ENCODE measurements around the gene EFNA4. TPM values are rescaled to one million over a fixed set of nuclear protein-coding genes. Genes with fewer than 3 reads are reported as not detected.

Gene EFNA4
- total and polyA plus RNA-seq, 2 of the 8 experiments (the other 6 are each of a cell fraction or from before 2014, with no cell fraction given) = 21.9 to 23.9 TPM

DNA sequence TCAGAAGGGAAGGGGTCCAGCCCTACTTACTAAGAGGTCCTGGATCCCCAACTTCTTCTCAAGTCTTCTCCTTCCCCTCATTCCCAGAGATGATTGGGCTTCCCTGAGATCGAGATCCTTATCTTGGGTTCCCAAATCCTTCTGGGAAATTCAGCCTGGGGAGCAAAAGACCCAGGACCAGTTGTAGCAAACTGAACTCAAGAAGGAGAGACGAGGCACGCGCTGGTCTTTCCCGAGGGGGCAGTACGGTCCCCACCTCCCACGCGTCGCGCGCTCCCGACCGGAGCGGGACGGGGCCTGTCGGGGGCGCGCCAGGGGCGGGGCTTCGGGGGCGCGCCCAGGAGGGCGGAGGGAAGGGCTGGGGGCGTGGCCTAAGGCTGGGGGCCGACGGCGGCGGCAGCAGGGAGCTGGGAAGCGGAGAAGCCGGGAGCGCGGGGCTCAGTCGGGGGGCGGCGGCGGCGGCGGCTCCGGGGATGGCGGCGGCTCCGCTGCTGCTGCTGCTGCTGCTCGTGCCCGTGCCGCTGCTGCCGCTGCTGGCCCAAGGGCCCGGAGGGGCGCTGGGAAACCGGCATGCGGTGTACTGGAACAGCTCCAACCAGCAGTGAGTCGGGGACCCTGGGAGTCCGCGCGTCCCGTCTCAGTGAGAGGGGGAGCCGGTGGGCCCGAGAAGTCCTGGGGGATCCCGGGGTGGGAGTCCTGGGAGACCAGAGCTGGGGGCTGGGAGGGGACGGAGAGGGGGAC, 15.1 kb downstream of the EFNA4 start, which contains the start of gene EFNA3 (continued):
- TF ChIP-seq, protein P1, sequence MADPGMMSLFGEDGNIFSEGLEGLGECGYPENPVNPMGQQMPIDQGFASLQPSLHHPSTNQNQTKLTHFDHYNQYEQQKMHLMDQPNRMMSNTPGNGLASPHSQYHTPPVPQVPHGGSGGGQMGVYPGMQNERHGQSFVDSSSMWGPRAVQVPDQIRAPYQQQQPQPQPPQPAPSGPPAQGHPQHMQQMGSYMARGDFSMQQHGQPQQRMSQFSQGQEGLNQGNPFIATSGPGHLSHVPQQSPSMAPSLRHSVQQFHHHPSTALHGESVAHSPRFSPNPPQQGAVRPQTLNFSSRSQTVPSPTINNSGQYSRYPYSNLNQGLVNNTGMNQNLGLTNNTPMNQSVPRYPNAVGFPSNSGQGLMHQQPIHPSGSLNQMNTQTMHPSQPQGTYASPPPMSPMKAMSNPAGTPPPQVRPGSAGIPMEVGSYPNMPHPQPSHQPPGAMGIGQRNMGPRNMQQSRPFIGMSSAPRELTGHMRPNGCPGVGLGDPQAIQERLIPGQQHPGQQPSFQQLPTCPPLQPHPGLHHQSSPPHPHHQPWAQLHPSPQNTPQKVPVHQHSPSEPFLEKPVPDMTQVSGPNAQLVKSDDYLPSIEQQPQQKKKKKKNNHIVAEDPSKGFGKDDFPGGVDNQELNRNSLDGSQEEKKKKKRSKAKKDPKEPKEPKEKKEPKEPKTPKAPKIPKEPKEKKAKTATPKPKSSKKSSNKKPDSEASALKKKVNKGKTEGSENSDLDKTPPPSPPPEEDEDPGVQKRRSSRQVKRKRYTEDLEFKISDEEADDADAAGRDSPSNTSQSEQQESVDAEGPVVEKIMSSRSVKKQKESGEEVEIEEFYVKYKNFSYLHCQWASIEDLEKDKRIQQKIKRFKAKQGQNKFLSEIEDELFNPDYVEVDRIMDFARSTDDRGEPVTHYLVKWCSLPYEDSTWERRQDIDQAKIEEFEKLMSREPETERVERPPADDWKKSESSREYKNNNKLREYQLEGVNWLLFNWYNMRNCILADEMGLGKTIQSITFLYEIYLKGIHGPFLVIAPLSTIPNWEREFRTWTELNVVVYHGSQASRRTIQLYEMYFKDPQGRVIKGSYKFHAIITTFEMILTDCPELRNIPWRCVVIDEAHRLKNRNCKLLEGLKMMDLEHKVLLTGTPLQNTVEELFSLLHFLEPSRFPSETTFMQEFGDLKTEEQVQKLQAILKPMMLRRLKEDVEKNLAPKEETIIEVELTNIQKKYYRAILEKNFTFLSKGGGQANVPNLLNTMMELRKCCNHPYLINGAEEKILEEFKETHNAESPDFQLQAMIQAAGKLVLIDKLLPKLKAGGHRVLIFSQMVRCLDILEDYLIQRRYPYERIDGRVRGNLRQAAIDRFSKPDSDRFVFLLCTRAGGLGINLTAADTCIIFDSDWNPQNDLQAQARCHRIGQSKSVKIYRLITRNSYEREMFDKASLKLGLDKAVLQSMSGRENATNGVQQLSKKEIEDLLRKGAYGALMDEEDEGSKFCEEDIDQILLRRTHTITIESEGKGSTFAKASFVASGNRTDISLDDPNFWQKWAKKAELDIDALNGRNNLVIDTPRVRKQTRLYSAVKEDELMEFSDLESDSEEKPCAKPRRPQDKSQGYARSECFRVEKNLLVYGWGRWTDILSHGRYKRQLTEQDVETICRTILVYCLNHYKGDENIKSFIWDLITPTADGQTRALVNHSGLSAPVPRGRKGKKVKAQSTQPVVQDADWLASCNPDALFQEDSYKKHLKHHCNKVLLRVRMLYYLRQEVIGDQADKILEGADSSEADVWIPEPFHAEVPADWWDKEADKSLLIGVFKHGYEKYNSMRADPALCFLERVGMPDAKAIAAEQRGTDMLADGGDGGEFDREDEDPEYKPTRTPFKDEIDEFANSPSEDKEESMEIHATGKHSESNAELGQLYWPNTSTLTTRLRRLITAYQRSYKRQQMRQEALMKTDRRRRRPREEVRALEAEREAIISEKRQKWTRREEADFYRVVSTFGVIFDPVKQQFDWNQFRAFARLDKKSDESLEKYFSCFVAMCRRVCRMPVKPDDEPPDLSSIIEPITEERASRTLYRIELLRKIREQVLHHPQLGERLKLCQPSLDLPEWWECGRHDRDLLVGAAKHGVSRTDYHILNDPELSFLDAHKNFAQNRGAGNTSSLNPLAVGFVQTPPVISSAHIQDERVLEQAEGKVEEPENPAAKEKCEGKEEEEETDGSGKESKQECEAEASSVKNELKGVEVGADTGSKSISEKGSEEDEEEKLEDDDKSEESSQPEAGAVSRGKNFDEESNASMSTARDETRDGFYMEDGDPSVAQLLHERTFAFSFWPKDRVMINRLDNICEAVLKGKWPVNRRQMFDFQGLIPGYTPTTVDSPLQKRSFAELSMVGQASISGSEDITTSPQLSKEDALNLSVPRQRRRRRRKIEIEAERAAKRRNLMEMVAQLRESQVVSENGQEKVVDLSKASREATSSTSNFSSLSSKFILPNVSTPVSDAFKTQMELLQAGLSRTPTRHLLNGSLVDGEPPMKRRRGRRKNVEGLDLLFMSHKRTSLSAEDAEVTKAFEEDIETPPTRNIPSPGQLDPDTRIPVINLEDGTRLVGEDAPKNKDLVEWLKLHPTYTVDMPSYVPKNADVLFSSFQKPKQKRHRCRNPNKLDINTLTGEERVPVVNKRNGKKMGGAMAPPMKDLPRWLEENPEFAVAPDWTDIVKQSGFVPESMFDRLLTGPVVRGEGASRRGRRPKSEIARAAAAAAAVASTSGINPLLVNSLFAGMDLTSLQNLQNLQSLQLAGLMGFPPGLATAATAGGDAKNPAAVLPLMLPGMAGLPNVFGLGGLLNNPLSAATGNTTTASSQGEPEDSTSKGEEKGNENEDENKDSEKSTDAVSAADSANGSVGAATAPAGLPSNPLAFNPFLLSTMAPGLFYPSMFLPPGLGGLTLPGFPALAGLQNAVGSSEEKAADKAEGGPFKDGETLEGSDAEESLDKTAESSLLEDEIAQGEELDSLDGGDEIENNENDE (IDR thresholded peaks at IDR 0.05; ENCODE audit: insufficient replicate concordance, low read length) = no peak
- TF ChIP-seq KDM4A (IDR thresholded peaks at IDR 0.05; ENCODE audit: low read depth, low read length, severe bottlenecking) (peak; percentile 29), RAD21 (IDR thresholded peaks at IDR 0.05 in 1 of 2, conservative IDR thresholded peaks at IDR 0.05 in 1 of 2; ENCODE audit: low read depth in 2 of 2, low read length in 2 of 2) (no peak), TAF7 (optimal IDR thresholded peaks at IDR 0.05; ENCODE audit: borderline replicate concordance, low read depth, low read length) (no peak)

All from H1 (cell line).